ENCODE data around the gene SLC25A4.

The SLC25A4 gene

DNA sequence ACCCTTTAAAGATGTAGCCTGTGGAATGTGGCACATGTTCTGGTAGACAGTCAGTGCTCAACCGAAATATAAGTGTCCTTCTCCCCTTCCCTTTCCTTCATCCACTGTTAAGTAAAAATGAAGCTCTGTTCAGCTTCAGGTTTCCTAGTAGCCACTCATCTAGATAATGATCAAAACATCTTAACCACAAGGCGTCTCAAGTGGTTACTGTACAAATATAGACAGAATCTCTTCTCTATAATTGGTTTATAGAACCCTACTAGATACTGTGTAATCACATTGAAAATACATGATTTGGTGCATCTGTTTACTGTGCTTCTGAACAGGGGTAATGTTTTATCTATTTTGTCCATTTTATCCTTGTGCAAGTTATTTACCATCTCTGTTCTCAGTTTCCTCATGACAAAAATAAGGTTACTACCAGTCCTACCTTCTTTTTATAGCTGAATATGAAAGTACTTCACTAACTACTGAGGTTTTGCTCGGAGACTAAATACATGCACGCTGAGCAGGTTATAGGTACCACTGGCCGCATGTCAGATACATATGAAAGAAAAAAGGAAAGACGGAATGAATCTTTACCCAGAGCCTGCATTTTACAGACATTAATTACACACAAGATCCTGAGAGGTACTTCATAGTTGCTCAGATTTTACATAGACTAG, 20.3 kb upstream of the SLC25A4 start:
- DNase-seq: no peak

DNA sequence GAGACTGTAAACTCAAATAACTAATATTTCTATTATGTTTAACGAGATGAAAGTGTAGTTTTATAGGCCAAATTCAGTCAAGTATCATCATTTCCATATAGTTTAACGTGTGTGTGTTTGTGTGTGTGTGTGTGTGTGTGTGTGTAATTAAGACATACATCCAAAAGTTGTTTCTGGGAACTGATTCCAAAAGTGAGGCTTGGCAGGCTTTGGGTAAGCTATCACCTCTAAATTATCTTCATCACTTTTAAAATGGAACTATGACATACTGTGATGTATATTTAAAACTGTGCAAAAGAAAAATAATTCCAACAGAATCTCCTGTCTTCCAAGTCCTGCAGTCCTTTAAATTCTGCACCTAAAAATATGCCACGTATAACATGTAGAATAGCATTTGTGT, 19.1 kb upstream of the SLC25A4 start:
- no peak for DNase-seq

DNA sequence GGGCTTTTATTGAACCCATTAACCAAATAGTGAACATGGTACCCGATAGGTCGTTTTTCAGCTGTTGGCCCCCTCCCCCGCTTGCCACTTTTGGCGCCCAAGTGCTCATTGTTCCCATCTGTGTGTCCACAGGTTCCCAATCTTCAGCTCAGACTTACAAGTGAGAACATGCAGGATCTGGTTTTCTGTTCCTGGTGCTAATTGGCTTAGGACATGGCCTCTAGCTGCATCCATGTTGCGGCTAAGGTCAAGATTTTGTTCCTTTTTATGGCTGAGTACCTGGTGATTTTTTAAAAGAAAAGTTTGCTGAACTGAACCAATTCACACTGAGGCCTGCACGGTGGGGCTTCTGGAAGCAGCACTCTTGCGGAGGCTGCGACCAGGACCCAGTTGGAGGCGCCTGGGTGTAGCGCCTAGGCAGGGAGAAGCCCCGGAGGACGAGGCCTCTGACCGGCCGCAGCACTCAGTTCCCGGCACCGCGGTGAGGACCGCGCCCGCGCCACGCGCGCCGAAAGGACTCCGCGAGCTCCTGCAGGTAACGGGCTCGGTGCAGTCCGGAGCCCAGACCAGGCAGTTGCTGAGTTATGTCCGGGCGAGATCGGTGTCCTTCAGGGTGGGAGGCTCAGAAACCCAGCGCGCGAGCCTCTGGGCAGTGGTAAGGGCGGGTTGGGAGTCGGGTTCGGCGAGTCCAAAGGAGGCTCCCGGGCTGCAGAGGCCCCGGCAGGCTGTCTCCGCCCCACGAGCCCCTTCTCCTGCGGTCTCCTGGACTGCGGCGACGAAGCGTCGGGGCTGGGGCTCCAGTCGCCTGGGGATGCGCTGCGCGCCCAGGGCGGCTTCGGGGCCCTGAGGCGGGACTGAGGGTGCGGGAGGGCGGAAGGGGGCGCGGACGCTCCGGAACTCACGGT, 15.8 kb upstream of the SLC25A4 start:
- DNase-seq: no peak

DNA sequence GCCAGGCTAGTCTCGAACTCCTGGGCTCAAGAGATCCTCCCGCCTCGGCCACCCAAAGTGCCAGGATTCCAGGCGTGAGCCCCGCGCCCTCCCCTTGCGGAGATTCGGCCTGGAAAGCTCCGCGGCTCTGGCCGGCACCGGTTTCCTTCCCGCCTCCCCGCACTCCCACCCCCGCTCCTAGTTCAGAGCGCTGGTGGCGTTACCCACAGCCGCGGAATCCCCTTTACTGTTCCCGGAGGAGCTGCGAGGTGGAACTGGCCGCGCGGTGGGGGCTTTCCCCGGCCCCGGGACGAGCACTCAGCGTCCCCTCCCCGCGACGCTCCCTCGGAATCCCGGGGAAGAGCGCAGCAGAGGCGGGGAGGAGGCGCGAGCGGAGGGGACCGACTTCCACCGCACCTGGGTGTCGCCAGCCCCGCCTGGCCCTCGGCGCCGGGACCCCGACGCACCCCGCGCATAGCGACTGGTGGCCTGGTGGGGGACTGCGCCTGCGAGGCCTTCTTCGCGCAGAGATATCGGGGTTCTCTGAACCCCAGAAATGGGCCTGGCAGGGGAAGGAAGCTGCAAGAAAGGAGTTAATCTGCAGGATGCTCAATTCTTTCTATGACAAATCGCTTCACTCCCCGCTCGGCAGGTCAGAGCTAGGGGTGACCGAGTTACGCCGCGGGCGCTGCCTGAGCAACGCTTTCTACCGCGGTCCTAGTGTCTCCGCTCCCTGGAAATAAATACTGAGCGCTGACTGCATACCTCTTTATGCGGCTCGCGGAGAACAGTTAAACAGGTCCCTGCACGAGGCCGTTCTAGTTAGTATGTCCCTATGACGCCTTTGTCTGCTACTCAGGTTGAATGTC, 14.6 kb upstream of the SLC25A4 start:
- peak; percentile 28 for DNase-seq

DNA sequence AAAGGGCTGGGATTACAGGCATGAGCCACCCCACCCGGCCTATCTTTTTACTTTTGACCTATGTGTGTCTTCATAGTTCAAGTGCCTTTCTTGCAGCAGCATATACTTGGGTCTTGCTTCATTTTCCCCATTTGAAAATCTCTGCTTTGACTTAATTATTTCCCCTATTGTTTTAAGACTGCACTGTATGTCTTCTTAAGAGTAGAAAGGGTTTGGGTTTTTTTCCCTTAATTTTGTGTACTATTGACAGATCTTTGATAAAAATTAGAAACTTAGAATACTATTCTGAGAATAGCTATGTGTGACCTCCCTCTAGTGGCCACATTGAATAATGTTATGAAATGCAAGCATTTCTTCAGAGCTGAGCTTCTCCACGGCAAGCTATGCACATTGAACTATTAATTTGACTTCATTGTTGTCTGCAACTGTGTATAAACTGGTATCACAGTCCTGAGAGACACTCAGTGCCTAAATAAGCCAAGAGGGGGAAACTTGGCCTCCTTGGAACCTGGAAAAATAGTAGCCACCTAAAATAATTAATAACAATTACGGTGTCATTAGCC, 8.7 kb upstream of the SLC25A4 start:
- DNase-seq: peak; percentile 41

DNA sequence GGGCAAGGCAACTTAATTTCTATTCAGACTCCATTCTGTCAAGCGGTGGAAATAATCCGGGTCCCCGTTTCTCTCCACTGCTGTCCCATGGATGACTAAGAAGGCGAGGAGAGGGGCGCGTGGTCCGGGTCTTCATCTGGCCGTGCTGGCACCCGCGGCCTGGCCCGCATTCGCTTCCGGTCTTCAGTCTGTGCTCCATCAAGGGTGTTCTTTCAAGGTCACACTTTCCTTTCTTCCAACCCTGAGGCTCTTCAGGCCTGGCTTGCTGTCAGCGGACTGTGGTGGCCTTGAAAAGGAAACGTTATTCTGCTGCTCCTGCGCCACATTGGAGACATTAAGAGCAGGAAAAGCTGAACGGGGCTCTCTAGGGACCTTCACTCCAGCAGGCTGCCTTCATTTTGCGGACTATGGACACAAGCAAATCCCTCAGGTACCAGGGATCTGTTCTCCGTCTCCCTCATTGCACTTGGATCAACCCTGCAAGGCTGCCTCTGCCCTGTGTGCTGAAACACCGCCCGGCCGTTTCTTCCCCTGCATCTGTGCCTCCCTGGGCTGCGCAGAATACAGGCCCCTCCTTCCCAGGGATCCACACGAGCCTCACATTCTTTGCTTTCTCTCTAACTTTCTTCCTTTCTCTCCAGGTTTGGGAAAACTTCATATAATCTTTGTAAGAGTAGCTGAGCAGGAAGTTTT, 5.7 kb upstream of the SLC25A4 start:
- DNase-seq: no peak

DNA sequence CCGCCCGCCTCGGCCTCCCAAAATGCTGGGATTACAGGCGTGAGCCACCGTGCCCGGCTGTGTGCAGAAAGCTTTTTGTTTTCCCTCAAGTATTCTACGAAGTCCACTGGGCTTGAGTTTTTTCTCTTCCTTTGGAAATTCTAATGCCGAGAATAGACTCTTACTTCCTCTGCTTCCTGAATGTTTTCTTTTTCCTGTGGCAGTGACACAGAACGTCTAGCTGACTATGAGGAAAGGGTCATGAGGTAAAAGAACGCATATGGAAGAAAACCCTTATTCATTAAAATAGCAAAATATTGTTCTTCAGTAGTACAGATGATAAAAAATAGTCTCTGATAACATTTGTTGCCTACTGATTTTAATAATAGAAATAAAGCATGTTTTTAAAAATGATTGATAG, 4.9 kb upstream of the SLC25A4 start:
- no peak for DNase-seq

DNA sequence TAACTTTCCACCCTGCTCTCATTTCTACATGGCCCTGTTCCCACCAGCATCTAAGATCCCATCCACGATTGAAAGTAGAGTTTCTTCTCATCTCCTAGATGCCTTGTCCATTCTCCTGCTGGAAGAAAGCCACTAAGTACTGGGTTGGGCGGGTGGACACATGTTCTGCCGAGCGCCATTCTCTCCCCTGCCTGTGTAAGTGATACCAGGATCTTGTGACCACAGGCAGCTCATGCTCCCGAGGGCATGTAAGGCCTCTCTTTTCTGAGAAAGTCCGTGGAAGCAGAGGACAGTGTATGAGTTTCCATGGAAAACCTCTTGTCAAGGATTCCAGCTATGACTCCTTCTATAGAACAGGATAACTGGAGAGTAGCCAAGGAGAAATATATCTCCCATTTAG, 3.3 kb upstream of the SLC25A4 start:
- DNase-seq: no peak

DNA sequence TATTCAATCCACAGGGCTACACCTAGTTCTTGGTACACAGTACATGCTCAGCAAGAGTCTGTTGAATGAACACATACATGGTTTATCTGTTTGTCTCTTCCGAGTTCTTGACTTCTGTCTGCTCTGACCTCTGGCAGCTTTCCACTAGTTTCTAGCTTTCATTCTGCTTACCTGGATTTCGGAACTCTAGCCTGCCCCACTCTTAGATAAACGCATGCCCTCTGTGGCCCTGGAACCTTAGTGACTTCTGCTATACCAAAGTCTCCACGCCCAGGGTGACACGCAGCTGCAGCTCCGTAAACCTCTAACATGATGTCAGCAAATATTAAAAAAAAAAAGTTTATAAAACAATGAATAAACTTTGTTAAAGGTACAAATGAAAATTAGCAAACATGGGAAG, 1.3 kb upstream of the SLC25A4 start:
- no peak for DNase-seq

DNA sequence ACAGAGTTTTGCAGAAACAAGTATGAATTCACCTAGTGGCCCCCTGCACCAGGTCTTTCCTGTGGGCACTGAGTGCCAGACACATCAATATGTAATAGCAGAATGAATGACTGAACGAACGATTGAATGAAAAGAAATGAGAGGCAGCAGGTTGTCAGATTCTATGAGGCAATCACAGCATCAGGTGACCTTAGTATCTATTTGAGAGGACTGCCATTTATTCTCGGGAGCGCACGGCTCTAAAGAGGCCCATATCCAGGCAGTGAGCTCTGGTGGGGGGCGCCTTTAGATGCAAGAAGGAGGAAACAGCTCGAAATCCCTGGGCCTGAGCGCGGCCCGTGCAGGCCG, 528 bp upstream of the SLC25A4 start:
- peak; percentile 59 for DNase-seq

DNA sequence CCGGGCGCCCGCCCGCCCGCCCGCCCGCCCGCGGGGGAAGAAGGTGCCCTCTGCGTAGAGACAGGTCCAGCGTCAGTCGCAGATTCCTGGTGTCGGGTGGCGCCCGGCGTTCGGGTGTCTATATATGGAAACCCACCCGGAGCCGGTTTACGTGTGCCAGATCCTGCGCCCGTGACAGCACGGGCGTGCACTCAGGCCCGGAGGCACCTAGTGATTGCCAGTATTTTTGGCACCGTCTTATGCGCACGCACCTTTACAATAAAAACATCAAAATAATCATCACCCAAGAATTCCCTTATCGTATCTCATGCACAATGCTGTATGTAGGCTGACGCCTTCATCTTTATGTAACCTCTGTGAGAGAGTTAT, 519 bp downstream of the SLC25A4 start:
- DNase-seq: peak; percentile 44

DNA sequence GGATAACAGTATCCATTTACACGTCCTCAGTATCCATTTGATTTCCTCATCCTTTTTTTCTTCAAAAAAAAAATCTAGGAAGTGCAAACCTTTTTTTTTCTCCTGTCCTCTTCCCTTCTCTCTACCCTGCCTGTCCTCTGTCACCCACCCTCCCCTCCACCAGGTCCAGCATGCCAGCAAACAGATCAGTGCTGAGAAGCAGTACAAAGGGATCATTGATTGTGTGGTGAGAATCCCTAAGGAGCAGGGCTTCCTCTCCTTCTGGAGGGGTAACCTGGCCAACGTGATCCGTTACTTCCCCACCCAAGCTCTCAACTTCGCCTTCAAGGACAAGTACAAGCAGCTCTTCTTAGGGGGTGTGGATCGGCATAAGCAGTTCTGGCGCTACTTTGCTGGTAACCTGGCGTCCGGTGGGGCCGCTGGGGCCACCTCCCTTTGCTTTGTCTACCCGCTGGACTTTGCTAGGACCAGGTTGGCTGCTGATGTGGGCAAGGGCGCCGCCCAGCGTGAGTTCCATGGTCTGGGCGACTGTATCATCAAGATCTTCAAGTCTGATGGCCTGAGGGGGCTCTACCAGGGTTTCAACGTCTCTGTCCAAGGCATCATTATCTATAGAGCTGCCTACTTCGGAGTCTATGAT, 1.7 kb downstream of the SLC25A4 start:
- DNase-seq: no peak

DNA sequence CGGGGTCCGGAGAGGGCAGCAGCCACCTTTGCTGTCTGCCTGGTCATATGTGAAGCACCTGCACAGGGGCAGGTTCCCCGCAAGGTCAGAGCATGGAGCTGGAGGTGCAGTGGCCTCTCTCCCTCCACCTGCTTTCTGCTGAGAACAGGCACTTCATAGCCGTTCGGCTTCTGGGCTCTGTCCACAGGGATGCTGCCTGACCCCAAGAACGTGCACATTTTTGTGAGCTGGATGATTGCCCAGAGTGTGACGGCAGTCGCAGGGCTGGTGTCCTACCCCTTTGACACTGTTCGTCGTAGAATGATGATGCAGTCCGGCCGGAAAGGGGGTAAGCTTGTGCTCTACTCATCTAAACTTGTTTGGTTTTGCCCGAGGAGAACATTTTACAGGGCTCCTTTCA, 2.5 kb downstream of the SLC25A4 start:
- DNase-seq: no peak

DNA sequence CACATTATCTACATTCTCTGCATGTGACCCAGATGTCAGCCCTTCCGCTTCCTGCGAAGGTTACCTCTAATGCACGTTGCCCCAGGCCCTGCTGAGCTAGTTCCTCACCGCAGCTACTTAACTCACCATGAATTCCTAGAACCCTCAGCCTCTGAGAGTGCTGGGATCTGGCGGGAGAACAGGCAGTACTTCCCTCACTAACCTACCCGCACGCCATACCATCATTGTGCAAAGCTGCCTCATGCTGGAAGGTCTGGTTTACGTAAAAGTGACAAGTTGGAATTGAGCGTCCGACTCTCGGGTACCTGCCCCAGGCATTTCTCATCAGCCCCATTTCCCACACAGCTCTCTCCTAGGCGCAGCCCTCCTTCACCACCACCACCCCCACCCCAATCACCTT, 6.3 kb downstream of the SLC25A4 start:
- DNase-seq: no peak

DNA sequence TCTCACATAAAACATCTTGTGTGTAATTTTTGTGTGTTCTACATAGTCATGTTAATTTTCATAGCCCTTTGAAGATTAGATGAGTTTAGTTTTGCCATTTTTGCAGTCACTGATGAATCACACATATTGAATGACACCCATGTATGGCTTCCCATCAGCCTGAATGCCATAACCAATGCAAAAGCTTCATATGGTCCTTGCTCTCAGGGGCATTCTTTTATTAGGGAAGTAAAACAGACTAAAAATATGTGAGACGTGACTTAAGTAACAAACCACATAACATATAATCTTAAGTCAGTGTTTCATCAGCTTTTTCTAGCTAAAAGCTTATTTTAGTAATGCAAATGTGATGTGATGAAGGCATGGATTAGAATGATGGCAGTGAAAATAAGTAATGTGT, 8.2 kb downstream of the SLC25A4 start:
- DNase-seq: no peak

DNA sequence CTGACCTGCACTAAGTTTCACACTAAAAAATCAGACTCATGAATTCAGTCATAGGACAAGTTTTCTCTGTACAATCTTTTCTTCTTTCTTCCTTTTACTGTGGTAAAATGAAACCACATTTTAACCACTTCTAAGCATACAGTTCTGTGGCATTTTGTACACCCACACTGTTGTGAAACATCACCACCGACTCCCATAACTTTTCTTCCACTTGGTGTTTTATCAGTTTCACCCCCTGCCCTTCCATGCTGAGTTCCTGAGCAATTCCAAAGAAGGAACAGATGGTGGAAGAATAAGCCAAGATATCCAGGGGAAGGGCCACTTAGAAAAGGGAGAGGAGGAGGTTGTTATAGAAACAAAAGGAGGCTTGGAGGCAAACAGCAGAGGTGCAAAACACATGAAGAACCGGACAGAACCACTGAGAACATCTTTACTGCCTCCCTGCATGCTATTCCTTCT, 22.6 kb downstream of the SLC25A4 start:
- no peak for DNase-seq

DNA sequence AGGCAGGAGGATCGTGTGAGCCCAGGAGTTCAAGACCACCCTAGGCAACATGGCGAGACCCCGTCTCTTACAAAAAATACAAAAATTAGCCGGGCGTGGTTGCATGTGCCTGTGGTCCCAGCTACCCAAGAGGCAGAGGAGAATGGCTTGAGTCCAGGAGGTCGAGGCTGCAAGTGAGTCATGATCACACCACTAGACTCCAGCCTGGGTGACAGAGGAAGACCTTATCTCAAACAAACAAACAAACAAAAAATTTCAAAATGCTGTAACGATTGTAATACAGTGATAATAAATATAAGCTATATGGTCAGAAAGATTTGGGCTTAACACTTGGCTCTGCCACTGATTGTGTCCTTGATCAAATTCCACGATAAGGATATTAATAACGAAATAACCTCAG, 24.2 kb downstream of the SLC25A4 start:
- DNase-seq: no peak

DNA sequence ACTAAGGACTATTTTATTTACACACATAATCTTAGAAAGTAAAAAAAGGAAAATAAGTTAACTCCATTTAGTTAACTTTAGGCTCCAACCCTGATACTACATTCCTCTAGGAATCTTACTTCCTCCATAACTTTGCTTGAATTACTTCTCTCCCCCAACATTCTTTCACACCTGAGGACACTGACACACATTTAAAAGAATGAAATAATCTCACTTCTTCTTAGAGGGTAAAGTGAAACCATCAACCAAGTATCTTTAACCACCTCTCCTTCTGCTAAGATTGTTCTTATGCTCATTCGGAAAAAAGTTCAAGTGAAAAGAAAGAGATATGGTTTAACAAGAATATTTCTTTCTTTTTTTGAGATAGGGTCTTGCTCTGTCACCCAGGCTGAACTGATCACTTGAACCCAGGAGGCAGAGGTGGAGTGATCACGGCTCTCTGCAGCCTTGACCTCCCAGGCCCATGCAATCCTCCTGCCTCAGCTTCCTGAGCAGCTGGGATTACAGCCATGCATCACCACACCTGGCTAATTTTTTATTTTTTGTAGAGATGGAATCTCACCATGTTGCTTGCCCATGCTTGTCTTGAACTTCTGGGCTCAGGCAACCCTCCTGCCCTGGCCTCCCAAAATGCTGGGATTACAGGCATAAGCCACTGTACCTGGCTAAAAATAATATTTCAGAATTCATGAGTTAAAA, 28.5 kb downstream of the SLC25A4 start:
- no peak for DNase-seq

DNA sequence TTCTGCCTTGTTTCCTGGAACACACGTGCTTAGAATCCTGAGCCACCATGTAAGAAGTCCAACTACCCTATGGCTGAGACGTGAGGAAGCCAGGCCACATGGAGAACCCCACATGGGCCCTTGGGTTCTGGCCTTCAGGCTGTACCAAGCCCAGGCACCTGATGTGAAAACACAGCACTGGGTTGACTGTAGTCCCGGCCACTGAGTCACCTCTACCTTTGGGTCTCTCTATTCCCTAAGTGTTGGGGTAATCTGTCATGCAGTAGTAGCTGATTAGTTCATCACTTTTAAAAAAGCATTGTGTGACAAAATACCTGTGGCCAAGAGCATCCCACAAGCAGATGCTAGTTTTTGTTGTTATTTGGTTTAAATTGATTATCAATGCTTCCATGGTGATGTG, 36.4 kb downstream of the SLC25A4 start:
- DNase-seq: no peak

DNA sequence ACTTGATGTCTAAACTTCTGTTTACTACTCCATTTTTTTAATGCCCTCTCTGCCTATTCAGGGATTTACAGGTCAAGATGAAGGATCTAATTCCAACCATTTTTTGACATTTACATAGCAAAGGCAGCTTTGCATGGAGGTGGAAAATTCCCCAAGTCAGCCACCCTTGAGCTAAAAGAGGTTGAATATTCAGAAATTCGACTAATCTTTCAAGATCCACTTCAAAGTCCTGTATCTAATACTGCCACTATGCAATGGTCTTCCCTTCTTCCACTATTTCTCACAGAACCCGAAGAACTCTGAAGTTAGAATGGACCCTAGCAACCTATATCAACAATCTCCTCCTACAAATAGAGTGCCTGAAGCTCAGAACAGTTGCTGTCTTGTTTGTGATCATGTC, 39.2 kb downstream of the SLC25A4 start:
- no peak for DNase-seq

DNA sequence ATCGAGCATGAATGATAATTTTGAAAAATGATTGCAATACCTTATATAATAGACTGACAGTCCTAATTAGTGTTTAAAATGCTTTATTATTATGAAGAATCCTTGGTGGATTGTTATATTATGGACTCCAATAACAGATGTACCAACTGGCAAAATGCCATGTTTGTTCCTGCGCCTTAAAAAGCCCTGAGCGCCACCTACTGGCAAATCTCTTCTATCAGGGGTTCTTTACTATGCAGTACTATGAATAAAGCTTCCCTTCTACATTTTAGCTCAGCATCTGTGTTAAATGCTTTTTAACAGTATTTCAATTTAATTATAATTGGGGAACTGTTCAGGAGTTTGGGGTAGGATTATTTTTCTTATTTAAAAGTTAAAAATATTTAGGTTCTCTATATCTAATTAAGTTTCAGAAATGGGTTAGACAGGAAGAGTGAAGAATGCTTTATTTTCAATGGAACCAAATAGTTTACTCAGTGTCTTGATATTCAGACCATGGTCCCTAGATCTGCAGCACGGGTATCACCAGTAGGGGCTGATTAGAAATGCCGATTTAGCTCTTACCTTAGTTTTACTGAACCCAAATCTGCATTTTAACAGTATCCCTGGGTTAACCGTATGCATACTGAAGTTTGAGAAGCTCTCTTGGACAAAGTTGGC, 40.7 kb downstream of the SLC25A4 start:
- peak; percentile 90 for DNase-seq
